Measurements from ENCODE around the gene LSAMP. TPM values are rescaled to one million over a fixed set of nuclear protein-coding genes. Genes with fewer than 3 reads are reported as not detected.

The LSAMP gene
- polyA plus RNA-seq, 1 donor = 7.6 TPM

- WGBS (ENCODE audit: insufficient coverage, low lambda C conversion rate) = no CpG with 5 or more reads among the region's 3 CpGs
- Histone ChIP-seq H3K27ac (ENCODE audit: low read length) (no peak overlapping the region), H3K4me1 (ENCODE audit: control insufficient read depth, insufficient read depth, low read length) (no peaks in the 10 kb centered on the region), H3K4me3 (ENCODE audit: low read length) (no peak overlapping the region), H3K36me3 (ENCODE audit: control insufficient read depth, insufficient read depth, low read length) (no peaks in the 10 kb centered on the region), H3K27me3 (ENCODE audit: control insufficient read depth, insufficient read depth, low read length) (no peaks in the 10 kb centered on the region), H3K9me3 (ENCODE audit: control insufficient read depth, low read depth, low read length) (no peaks in the 10 kb centered on the region)
- DNase-seq = no peak
These were observed 398.9 kb downstream of the LSAMP start for GRCh38 chr3:116046350-116046749.

GRCh38 chr3:116045314-116045713, 400.0 kb downstream of the LSAMP start:
- no peak for DNase-seq

DNA sequence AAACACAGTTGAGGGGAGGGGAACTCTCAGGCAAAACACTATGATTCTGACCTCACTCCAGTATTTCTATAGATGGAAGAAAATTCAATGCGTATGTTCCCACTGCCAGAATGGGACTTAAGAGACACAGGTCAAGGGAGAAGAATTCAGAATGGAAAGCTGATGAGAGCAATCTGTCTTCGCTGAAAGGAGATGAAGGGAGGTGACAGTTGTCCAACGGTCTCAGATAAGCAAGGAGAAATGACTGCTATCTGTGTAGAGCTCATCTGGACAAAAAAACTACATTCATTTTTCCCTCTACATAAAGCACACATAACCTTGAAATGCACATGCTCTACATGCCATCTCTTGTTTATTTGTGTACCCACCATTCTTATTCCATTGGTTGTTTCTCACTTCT, 405.1 kb downstream of the LSAMP start:
- WGBS (ENCODE audit: insufficient coverage, low lambda C conversion rate) = no CpG with 5 or more reads among the region's 3 CpGs
- H3K4me1 ChIP-seq (ENCODE audit: control insufficient read depth, insufficient read depth, low read length) = no peaks in the 10 kb centered on the region

More at GRCh38 chr3:116045314-116045713, 400.0 kb downstream of the LSAMP start:
- H3K4me3 ChIP-seq (ENCODE audit: low read length) = no peak overlapping the region
- no peaks in the 10 kb centered on the region for H3K9me3 ChIP-seq (ENCODE audit: control insufficient read depth, low read depth, low read length)
- no peaks in the 10 kb centered on the region for H3K36me3 ChIP-seq (ENCODE audit: control insufficient read depth, insufficient read depth, low read length)
- H3K4me1 ChIP-seq (ENCODE audit: control insufficient read depth, insufficient read depth, low read length) = no peaks in the 10 kb centered on the region
- H3K27me3 ChIP-seq (ENCODE audit: control insufficient read depth, insufficient read depth, low read length) = no peaks in the 10 kb centered on the region
- no peak overlapping the region for H3K27ac ChIP-seq (ENCODE audit: low read length)

DNA sequence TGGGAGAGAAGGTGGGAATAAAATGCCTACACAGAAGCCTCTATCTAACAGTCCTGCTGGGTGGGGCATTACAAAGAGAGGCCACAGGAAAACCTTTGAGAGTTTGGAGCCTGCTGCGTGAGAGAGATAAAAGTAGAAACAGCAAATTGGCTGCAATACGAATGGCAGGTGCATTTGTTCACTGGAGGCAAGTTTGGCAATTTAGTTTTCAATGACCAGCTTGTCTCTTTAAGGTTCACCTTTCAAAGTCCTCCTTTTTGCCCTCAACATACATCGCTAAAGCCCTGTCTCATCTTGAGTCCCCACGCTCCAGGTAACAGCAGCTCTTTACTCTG, 405.7 kb downstream of the LSAMP start:
- H3K27me3 ChIP-seq (ENCODE audit: control insufficient read depth, insufficient read depth, low read length) = no peaks in the 10 kb centered on the region
- H3K36me3 ChIP-seq (ENCODE audit: control insufficient read depth, insufficient read depth, low read length) = no peaks in the 10 kb centered on the region
- H3K4me1 ChIP-seq (ENCODE audit: control insufficient read depth, insufficient read depth, low read length) = no peaks in the 10 kb centered on the region
- H3K4me3 ChIP-seq (ENCODE audit: low read length) = no peak overlapping the region
- DNase-seq = no peak
- WGBS (ENCODE audit: insufficient coverage, low lambda C conversion rate) = no CpG with 5 or more reads among the region's 4 CpGs
- H3K9me3 ChIP-seq (ENCODE audit: control insufficient read depth, low read depth, low read length) = no peaks in the 10 kb centered on the region
- no peak overlapping the region for H3K27ac ChIP-seq (ENCODE audit: low read length)

More for the DNA sequence above, 405.1 kb downstream of the LSAMP start:
- Histone ChIP-seq H3K36me3 (ENCODE audit: control insufficient read depth, insufficient read depth, low read length) (no peaks in the 10 kb centered on the region), H3K4me3 (ENCODE audit: low read length) (no peak overlapping the region), H3K9me3 (ENCODE audit: control insufficient read depth, low read depth, low read length) (no peaks in the 10 kb centered on the region), H3K27me3 (ENCODE audit: control insufficient read depth, insufficient read depth, low read length) (no peaks in the 10 kb centered on the region), H3K27ac (ENCODE audit: low read length) (no peak overlapping the region)
- no peak for DNase-seq

- no peak for DNase-seq
- no peaks in the 10 kb centered on the region for H3K9me3 ChIP-seq (ENCODE audit: control insufficient read depth, low read depth, low read length)
- no peak overlapping the region for H3K27ac ChIP-seq (ENCODE audit: low read length)
- H3K4me1 ChIP-seq (ENCODE audit: control insufficient read depth, insufficient read depth, low read length) = no peaks in the 10 kb centered on the region
- WGBS (ENCODE audit: insufficient coverage, low lambda C conversion rate) = no CpG with 5 or more reads among the region's 1 CpG
- no peak overlapping the region for H3K4me3 ChIP-seq (ENCODE audit: low read length)
- H3K27me3 ChIP-seq (ENCODE audit: control insufficient read depth, insufficient read depth, low read length) = no peaks in the 10 kb centered on the region
- H3K36me3 ChIP-seq (ENCODE audit: control insufficient read depth, insufficient read depth, low read length) = no peaks in the 10 kb centered on the region
These were observed 406.2 kb downstream of the LSAMP start for GRCh38 chr3:116038968-116039650.

DNA sequence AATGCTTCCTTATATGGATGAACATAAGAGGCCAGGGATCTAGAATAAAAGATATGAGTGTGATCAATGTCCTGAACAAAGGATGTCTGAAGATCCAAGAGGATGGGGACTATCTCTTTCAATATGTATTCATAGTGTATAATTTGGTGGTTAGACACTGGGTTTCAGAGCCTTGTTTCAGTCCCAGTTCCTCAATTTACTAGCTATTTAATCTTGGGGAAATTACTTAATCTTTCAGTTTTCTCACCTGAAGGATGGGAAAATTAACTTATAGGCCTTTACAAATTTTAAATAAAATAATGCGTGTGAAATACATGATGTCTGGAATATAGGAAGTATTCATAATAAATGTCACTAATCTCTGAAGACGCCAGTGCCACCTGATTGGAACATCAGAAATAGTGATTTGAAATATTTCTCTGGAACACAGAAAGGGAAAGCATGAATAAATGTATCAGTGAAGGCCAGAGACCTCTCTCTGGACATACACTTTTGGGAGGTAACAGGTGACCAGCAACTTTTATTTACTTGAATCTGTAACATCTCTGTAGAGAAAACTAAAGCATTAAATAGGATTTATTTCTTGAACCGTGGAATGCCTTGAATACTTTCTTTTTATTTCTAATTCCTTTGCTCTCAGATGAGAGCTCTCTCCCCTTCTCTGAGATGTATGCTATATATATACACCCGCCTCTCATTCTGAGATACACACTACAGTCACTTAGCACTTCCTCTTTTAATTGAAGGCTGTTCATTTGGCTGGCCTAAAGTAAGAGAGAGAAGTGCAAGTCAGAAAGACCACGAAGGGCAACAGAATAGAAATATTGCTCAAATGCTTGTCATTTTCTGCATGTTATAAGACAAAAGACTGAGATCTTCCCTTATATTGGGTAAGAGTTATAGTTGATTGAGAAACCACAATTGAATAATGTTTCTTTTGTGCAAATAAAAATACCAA, 407.1 kb downstream of the LSAMP start:
- Histone ChIP-seq H3K27me3 (ENCODE audit: control insufficient read depth, insufficient read depth, low read length) (no peaks in the 10 kb centered on the region), H3K27ac (ENCODE audit: low read length) (no peak overlapping the region), H3K9me3 (ENCODE audit: control insufficient read depth, low read depth, low read length) (no peaks in the 10 kb centered on the region), H3K36me3 (ENCODE audit: control insufficient read depth, insufficient read depth, low read length) (no peaks in the 10 kb centered on the region), H3K4me3 (ENCODE audit: low read length) (no peak overlapping the region), H3K4me1 (ENCODE audit: control insufficient read depth, insufficient read depth, low read length) (no peaks in the 10 kb centered on the region)
- DNase-seq = no peak
- 97% methylated on average over 4 of the region's 5 CpGs for WGBS (ENCODE audit: insufficient coverage, low lambda C conversion rate)

- WGBS (ENCODE audit: insufficient coverage, low lambda C conversion rate) = 60% methylated on average over 1 of the region's 3 CpGs
- no peak overlapping the region for H3K4me3 ChIP-seq (ENCODE audit: low read length)
- H3K36me3 ChIP-seq (ENCODE audit: control insufficient read depth, insufficient read depth, low read length) = no peaks in the 10 kb centered on the region
- no peaks in the 10 kb centered on the region for H3K9me3 ChIP-seq (ENCODE audit: control insufficient read depth, low read depth, low read length)
- H3K27ac ChIP-seq (ENCODE audit: low read length) = no peak overlapping the region
- no peak for DNase-seq
- no peaks in the 10 kb centered on the region for H3K27me3 ChIP-seq (ENCODE audit: control insufficient read depth, insufficient read depth, low read length)
- no peaks in the 10 kb centered on the region for H3K4me1 ChIP-seq (ENCODE audit: control insufficient read depth, insufficient read depth, low read length)
These were observed 409.9 kb downstream of the LSAMP start for GRCh38 chr3:116035429-116035828.

DNA sequence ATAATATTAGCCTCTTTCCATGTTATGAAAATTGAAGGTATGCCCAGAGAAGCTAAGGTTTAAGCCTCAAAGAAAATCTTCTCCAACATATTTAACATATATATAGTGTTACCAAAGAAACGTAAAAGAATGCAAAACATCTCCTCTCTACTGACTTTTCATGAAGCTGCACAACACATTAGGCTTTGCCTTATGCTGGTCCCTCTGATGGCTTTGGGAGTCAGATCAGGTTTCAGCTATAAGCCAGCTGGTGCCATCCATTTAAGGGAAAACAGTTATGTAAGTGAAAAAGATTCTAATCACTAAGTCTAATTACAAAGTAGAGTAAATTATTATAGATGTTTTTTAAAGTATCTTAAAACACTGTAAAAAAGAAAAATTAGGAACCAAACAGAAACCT, 410.5 kb downstream of the LSAMP start:
- Histone ChIP-seq H3K27me3 (ENCODE audit: control insufficient read depth, insufficient read depth, low read length) (no peaks in the 10 kb centered on the region), H3K9me3 (ENCODE audit: control insufficient read depth, low read depth, low read length) (no peaks in the 10 kb centered on the region), H3K36me3 (ENCODE audit: control insufficient read depth, insufficient read depth, low read length) (no peaks in the 10 kb centered on the region), H3K4me3 (ENCODE audit: low read length) (no peak overlapping the region), H3K27ac (ENCODE audit: low read length) (no peak overlapping the region), H3K4me1 (ENCODE audit: control insufficient read depth, insufficient read depth, low read length) (no peaks in the 10 kb centered on the region)
- no peak for DNase-seq
- no CpG with 5 or more reads among the region's 1 CpG for WGBS (ENCODE audit: insufficient coverage, low lambda C conversion rate)

DNA sequence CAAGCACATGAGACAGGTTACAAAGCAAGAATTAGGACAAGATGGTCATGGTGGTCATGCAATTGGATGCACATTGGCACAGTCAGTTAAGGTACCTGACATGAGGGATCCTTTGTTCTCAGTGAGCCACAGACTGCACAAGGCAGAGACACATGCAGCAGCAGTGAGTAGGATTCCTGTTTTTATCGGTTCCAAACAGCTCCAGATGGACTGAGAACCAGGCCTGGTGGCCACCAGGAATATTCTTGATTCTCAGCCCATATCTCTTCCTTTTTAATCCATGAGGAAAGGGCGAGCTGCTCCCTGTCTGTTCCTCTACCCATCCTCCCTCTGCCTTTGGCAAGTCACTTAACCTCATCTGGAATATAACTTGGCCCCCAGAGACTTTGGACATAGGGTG, 411.2 kb downstream of the LSAMP start:
- Histone ChIP-seq H3K4me3 (ENCODE audit: low read length) (no peak overlapping the region), H3K4me1 (ENCODE audit: control insufficient read depth, insufficient read depth, low read length) (no peaks in the 10 kb centered on the region), H3K36me3 (ENCODE audit: control insufficient read depth, insufficient read depth, low read length) (no peaks in the 10 kb centered on the region), H3K9me3 (ENCODE audit: control insufficient read depth, low read depth, low read length) (no peaks in the 10 kb centered on the region), H3K27ac (ENCODE audit: low read length) (no peak overlapping the region), H3K27me3 (ENCODE audit: control insufficient read depth, insufficient read depth, low read length) (no peaks in the 10 kb centered on the region)
- DNase-seq = no peak
- WGBS (ENCODE audit: insufficient coverage, low lambda C conversion rate) = no CpG with 5 or more reads among the region's 2 CpGs

- DNase-seq = no peak
- Histone ChIP-seq H3K27me3 (ENCODE audit: control insufficient read depth, insufficient read depth, low read length) (no peaks in the 10 kb centered on the region), H3K27ac (ENCODE audit: low read length) (no peak overlapping the region), H3K4me1 (ENCODE audit: control insufficient read depth, insufficient read depth, low read length) (no peaks in the 10 kb centered on the region), H3K9me3 (ENCODE audit: control insufficient read depth, low read depth, low read length) (no peaks in the 10 kb centered on the region), H3K4me3 (ENCODE audit: low read length) (no peak overlapping the region), H3K36me3 (ENCODE audit: control insufficient read depth, insufficient read depth, low read length) (no peaks in the 10 kb centered on the region)
- 73% methylated on average over 2 of the region's 10 CpGs for WGBS (ENCODE audit: insufficient coverage, low lambda C conversion rate)
These were observed 411.8 kb downstream of the LSAMP start for GRCh38 chr3:116033516-116033915.
